A673 (cell line): ENCODE data around the gene RCC1. TPM values are rescaled to one million over a fixed set of nuclear protein-coding genes. Genes with fewer than 3 reads are reported as not detected.
"Not testable (repeated sequence)": the region's sequence is repeated elsewhere in the genome, so short reads cannot be mapped to it uniquely, and the experiment has no call there.

Source experiments
- BruUV-seq: library from RNA; stranded (reverse); fragments of 400-500 nt; replicated peaks from 2 replicates; lab custom pipeline; 2021; lab: Mats Ljungman, UMichigan
- CTCF ChIA-PET: fragments of 300-600 bp; sonication (Branson Sonifier 250); formaldehyde crosslinking; loops from one replicate; lab custom pipeline; 2022; ENCODE audit warnings: antibody characterized with exemption; lab: Charles Lee
- POLR2A ChIA-PET: fragments of 300-600 bp; sonication (Branson Sonifier 250); formaldehyde crosslinking; loops from one replicate; lab custom pipeline; 2022; ENCODE audit warnings: antibody characterized with exemption; ENCODE audit not compliant: low non-redundant PET; lab: Charles Lee
- DNase-seq: peaks from one replicate; pipeline ENCODE4 v3.0.0-alpha.2; 2015; ENCODE audit warnings: low spot score
- H3K27ac ChIP-seq: fragments of 200-600 bp; sonication (generic); 2 replicates; pipeline ENCODE4 v1.5.1; 2016; ENCODE audit warnings: mixed run types, low read depth, mild to moderate bottlenecking, mixed read lengths, antibody characterized with exemption, low read length; ENCODE audit not compliant: poor library complexity, severe bottlenecking
- H3K27me3 ChIP-seq: fragments of 200-600 bp; sonication (generic); replicated peaks from 2 replicates; pipeline ENCODE4 v1.6.1; 2017; ENCODE audit warnings: mixed run types, low read depth, mild to moderate bottlenecking, mixed read lengths, antibody characterized with exemption, low read length; ENCODE audit not compliant: insufficient read depth, poor library complexity
- H3K36me3 ChIP-seq: fragments of 200-600 bp; sonication (generic); 2 replicates; pipeline ENCODE4 v1.6.1; 2016; ENCODE audit warnings: mixed run types, mild to moderate bottlenecking, mixed read lengths, antibody characterized with exemption, low read length; ENCODE audit not compliant: insufficient read depth, poor library complexity, severe bottlenecking
- H3K4me1 ChIP-seq: fragments of 200-600 bp; sonication (generic); 2 replicates; pipeline ENCODE4 v1.6.1; 2017; ENCODE audit warnings: mixed run types, mild to moderate bottlenecking, mixed read lengths, antibody characterized with exemption, low read length; ENCODE audit not compliant: insufficient read depth, poor library complexity, severe bottlenecking
- H3K4me3 ChIP-seq: fragments of 200-600 bp; sonication (generic); 2 replicates; pipeline ENCODE4 v1.5.1; 2016; ENCODE audit warnings: low read depth, mixed run types, mild to moderate bottlenecking, mixed read lengths, low read length; ENCODE audit not compliant: poor library complexity, severe bottlenecking
- H3K9me3 ChIP-seq: fragments of 200-600 bp; sonication (generic); 2 replicates; pipeline ENCODE4 v1.6.1; 2016; ENCODE audit warnings: mixed run types, low read depth, mild to moderate bottlenecking, mixed read lengths, antibody characterized with exemption, low read length; ENCODE audit not compliant: poor library complexity, severe bottlenecking
- EZH2 ChIP-seq: fragments of 200-600 bp; sonication (generic); IDR thresholded peaks from 2 replicates; pipeline ENCODE4 v1.6.1; 2017; ENCODE audit warnings: borderline replicate concordance, low read depth, mild to moderate bottlenecking, mixed read lengths, antibody characterized with exemption, low read length; ENCODE audit not compliant: poor library complexity, severe bottlenecking
- intact Hi-C: fragments of 100-400 bp; cut with micrococcal nuclease; formaldehyde crosslinking; loops from one replicate; pipeline ENCODE4 v1.10.0; 2022; ENCODE audit not compliant: unreplicated experiment
- total RNA-seq: library from RNA; stranded (reverse); gene quantifications from 2 replicates; pipeline ENCODE4 v1.2.3, GENCODE V29; 2021
- TF ChIP-seq, protein P1 (sequence below): fragments of 300-800, 200-600 bp; sonication (generic); conservative IDR thresholded peaks from 2 replicates; pipeline ENCODE4 v1.5.1; 2017; ENCODE audit warnings: low read depth, mild to moderate bottlenecking, antibody characterized with exemption, low read length, moderate library complexity, mixed read lengths

Gene RCC1
- total RNA-seq, 1 experiment from 2014 or later, result 125 TPM

DNA sequence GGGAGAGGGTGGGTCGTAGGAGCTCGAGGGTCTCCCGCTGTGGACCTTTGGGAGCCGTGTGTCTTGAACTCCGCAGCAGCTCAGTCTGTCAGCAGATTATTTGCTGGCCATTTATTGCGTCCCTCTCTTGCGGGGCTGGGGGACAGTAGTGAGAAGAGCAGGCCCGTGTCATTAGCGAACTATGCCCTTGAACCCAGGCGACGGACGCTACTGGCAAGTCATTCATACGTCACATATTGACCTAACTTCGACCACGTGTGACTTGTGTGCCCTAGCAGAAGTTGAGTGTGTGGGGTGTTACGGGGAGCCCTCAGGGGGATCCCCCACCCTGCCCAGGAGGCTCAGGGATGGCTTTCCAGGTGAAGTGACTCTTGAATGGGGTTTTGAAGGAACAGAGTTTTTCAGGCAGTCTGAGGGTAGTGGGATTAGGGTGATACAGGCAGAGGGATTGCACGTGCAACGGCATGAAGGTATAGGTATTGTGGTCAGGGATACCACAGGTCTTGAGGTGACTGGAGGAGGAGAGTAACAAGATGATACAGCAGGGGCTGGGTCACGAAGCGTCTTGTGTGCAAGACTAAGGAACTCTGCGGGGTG, 13.0 kb downstream of the RCC1 start:
- no peak for TF ChIP-seq EZH2
- TF ChIP-seq, protein P1, sequence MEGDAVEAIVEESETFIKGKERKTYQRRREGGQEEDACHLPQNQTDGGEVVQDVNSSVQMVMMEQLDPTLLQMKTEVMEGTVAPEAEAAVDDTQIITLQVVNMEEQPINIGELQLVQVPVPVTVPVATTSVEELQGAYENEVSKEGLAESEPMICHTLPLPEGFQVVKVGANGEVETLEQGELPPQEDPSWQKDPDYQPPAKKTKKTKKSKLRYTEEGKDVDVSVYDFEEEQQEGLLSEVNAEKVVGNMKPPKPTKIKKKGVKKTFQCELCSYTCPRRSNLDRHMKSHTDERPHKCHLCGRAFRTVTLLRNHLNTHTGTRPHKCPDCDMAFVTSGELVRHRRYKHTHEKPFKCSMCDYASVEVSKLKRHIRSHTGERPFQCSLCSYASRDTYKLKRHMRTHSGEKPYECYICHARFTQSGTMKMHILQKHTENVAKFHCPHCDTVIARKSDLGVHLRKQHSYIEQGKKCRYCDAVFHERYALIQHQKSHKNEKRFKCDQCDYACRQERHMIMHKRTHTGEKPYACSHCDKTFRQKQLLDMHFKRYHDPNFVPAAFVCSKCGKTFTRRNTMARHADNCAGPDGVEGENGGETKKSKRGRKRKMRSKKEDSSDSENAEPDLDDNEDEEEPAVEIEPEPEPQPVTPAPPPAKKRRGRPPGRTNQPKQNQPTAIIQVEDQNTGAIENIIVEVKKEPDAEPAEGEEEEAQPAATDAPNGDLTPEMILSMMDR, result no peak
- Histone ChIP-seq H3K27me3 (no peaks in the 10 kb centered on the region), H3K9me3 (no peaks in the 10 kb centered on the region), H3K36me3 (peaks cover 9% of the 10 kb centered on the region), H3K4me1 (peaks cover 18% of the 10 kb centered on the region), H3K4me3 (peak overlapping the region; percentile 66), H3K27ac (peak overlapping the region; percentile 96)
- BruUV-seq, result TSS peak; percentile 29
- DNase-seq, result no peak
- intact Hi-C loops, result loop anchor here (2.0 to 10.0 kb wide), 4 partner anchors 63 to 358 kb away; no protein-coding TSS in a partner anchor
- ChIA-PET POLR2A (interaction anchor here (0.5 kb wide), 1 partner anchor 430 kb away, joined by 3 read pairs; the partner anchor contains the start of gene EYA3), CTCF (interaction anchor here (0.5 to 2.4 kb wide), 4 partner anchors 63 to 358 kb away, joined by 3 to 8 read pairs (median 6); no protein-coding TSS in a partner anchor)

DNA sequence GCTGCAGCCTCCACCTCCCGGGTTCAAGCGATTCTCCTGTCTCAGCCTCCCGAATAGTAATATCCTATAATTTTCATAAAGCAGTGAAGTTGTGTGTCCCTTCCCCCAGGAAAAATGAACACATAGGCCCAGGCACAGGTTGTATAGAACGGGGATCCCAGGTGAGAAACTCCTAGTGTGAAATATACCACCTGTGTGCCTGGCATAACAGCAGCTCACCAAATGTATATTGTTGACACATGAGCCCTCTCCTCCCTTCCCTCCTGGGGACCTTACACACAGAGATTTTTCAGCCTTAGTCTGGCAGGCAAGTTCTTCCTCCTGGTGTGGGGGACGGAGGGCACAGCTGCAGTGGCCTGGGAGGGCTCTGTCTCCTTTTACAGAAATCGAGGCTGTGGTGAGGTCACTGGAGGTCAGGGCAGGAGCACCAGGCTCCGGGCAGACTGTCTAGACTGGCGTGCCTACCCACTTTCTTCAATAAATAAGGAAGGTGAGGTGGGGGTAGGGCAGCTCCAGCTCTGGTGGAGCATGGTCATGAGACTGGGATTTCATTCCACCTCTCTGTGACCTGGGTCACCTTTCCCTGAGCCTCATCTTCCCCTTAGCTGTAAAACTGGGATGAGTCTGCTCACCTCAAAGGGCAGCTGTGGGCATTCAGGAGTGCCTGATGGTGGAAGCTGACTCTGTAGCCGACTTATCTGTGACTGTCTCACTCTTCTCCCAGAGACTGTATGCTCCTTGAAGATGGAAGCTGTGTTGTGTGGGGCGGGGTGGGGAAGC, 14.3 kb downstream of the RCC1 start:
- H3K27ac ChIP-seq, result peak overlapping the region; percentile 46
- BruUV-seq, result no TSS peak
- peaks cover 13% of the 10 kb centered on the region for H3K36me3 ChIP-seq
- H3K4me3 ChIP-seq, result peak overlapping the region; percentile 66
- CTCF ChIA-PET, result interaction anchor here (0.5 kb wide), 1 partner anchor 217 kb away, joined by 4 read pairs; the partner anchor contains the start of gene YTHDF2
- POLR2A ChIA-PET, result no interaction called here
- peaks cover 18% of the 10 kb centered on the region for H3K4me1 ChIP-seq
- intact Hi-C loops, result loop anchor here (2.0 to 10.0 kb wide), 4 partner anchors 62 to 357 kb away; no protein-coding TSS in a partner anchor
- H3K9me3 ChIP-seq, result no peaks in the 10 kb centered on the region
- H3K27me3 ChIP-seq, result no peaks in the 10 kb centered on the region
- TF ChIP-seq, protein P1, result no peak
- TF ChIP-seq EZH2, result no peak
- no peak for DNase-seq

- Histone ChIP-seq H3K4me1 (peaks cover 18% of the 10 kb centered on the region), H3K36me3 (peaks cover 13% of the 10 kb centered on the region), H3K27ac (peak overlapping the region; percentile 46)
- CTCF ChIA-PET, BruUV-seq, POLR2A ChIA-PET, H3K4me3 ChIP-seq, DNase-seq, H3K9me3 ChIP-seq, intact Hi-C loops, H3K27me3 ChIP-seq: not testable (repeated sequence)
These were observed 15.0 kb downstream of the RCC1 start for GRCh38 chr1:28520796-28521195.
